SKM-1 treated with dmso at 0.1 percent for 144 hours (cell line): ENCODE data around the gene MMP14.
A peak's percentile ranks its signal among the peaks of the same experiment; 100 is the strongest.
"Not testable (repeated sequence)": the region's sequence is repeated elsewhere in the genome, so short reads cannot be mapped to it uniquely, and the experiment has no call there.

Experiments
- DNase-seq: peaks from one replicate; lab custom pipeline; 2025; ENCODE audit not compliant: unreplicated experiment; lab: John Stamatoyannopoulos, UW

The MMP14 gene

GRCh38 chr14:22841769-22842168 lies 5.4 kb downstream of the MMP14 start:
- no peak for DNase-seq

DNA sequence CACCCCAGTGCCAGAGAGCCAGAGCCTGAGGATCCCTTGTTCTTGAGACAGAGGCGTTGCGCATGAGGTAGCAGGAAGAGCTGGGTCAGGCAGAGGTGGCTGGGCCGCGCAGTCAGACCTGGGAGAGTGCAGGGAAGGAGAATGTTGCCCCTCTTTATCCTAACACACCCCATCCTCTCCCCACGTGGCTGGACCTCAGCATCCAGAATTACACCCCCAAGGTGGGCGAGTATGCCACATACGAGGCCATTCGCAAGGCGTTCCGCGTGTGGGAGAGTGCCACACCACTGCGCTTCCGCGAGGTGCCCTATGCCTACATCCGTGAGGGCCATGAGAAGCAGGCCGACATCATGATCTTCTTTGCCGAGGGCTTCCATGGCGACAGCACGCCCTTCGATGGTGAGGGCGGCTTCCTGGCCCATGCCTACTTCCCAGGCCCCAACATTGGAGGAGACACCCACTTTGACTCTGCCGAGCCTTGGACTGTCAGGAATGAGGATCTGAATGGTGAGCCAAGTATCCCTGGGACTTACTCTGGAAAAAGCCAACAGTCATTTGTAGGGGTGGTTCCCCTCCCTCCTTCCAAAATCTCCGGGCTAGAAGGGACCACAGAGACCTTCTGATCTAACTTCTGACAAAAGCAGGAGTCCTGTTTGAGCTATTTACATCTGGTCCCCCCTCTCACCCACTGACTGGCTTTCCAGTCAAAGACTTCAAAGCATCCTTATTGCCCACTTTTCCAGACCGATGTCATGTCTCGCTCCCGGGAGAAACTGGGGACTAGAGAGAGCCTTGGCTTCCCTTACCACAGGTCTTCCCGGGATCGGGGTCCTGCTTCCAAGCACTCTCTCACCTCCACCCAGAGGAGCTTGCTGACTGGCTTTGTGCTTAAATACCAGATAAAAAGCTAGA lies 6.1 kb downstream of the MMP14 start:
- DNase-seq, result no peak

DNA sequence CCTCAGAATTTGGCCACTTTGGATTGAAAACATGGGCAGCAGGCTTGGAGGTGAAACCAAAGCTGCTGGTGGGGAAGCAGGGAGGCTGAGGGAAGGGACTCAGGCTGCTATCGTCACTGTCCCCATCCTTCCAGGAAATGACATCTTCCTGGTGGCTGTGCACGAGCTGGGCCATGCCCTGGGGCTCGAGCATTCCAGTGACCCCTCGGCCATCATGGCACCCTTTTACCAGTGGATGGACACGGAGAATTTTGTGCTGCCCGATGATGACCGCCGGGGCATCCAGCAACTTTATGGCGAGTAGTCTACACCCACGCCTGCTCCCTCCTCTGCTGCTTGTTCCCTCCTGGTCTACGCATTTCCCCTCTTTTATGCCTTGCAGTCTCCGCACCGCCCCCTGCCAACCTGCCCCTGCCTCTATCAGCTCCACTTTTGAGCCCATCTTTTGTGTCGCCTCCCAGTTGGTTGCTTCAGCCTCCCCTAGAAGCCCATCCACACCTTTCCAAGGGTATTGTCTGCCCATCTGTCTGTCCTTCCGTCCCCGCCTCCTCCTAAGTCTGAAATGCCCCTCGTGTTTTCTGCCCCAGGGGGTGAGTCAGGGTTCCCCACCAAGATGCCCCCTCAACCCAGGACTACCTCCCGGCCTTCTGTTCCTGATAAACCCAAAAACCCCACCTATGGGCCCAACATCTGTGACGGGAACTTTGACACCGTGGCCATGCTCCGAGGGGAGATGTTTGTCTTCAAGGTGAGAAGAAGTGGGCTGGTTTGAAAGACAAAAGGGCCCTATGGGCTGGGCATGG lies 6.9 kb downstream of the MMP14 start:
- DNase-seq, result no peak

- no peak for DNase-seq
Observed at GRCh38 chr14:22844221-22845102, 8.1 kb downstream of the MMP14 start.

DNA sequence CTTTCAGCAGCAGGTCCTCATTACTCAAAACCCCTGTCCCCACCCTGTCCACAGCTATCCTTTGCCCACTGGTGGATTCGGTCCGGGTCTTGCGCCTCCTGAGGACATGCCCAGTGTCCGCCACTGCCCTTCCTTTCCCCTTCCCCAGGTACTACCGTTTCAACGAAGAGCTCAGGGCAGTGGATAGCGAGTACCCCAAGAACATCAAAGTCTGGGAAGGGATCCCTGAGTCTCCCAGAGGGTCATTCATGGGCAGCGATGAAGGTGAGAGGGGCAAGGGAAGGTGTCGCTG lies 8.7 kb downstream of the MMP14 start:
- DNase-seq, result no peak

DNA sequence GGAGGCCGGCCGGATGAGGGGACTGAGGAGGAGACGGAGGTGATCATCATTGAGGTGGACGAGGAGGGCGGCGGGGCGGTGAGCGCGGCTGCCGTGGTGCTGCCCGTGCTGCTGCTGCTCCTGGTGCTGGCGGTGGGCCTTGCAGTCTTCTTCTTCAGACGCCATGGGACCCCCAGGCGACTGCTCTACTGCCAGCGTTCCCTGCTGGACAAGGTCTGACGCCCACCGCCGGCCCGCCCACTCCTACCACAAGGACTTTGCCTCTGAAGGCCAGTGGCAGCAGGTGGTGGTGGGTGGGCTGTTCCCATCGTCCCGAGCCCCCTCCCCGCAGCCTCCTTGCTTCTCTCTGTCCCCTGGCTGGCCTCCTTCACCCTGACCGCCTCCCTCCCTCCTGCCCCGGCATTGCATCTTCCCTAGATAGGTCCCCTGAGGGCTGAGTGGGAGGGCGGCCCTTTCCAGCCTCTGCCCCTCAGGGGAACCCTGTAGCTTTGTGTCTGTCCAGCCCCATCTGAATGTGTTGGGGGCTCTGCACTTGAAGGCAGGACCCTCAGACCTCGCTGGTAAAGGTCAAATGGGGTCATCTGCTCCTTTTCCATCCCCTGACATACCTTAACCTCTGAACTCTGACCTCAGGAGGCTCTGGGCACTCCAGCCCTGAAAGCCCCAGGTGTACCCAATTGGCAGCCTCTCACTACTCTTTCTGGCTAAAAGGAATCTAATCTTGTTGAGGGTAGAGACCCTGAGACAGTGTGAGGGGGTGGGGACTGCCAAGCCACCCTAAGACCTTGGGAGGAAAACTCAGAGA lies 9.6 kb downstream of the MMP14 start:
- no peak for DNase-seq

DNA sequence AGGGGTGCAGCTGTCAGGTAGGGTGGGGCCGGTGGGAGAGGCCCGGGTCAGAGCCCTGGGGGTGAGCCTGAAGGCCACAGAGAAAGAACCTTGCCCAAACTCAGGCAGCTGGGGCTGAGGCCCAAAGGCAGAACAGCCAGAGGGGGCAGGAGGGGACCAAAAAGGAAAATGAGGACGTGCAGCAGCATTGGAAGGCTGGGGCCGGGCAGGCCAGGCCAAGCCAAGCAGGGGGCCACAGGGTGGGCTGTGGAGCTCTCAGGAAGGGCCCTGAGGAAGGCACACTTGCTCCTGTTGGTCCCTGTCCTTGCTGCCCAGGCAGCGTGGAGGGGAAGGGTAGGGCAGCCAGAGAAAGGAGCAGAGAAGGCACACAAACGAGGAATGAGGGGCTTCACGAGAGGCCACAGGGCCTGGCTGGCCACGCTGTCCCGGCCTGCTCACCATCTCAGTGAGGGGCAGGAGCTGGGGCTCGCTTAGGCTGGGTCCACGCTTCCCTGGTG lies 10.5 kb downstream of the MMP14 start:
- no peak for DNase-seq

- DNase-seq, result no peak
Observed at GRCh38 chr14:22847661-22848341, 11.4 kb downstream of the MMP14 start.

GRCh38 chr14:22848351-22849164 lies 12.2 kb downstream of the MMP14 start:
- no peak for DNase-seq

GRCh38 chr14:22849212-22849819 lies 12.9 kb downstream of the MMP14 start:
- DNase-seq, result no peak

- DNase-seq, result peak; percentile 68
Observed at GRCh38 chr14:22850944-22851764, 14.8 kb downstream of the MMP14 start.

- DNase-seq, result not testable (repeated sequence)
Observed at GRCh38 chr14:22852178-22852577, 15.8 kb downstream of the MMP14 start.

DNA sequence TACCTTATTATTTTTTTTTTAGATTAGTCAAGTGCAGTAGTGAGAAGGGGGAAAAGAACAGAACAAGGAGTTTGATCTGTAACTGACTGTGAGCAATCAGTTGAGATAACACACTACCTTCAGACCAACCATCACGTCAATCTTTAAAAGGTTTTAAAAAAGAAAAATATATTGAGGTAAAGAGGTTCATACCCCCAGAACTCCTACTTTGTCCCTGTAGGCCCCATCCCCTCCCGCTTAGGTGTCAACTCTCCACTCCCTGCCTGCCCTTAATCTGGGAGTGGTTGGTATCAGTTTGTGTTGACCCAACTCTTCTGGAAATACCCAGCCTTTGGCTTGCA lies 16.2 kb downstream of the MMP14 start:
- no peak for DNase-seq

DNA sequence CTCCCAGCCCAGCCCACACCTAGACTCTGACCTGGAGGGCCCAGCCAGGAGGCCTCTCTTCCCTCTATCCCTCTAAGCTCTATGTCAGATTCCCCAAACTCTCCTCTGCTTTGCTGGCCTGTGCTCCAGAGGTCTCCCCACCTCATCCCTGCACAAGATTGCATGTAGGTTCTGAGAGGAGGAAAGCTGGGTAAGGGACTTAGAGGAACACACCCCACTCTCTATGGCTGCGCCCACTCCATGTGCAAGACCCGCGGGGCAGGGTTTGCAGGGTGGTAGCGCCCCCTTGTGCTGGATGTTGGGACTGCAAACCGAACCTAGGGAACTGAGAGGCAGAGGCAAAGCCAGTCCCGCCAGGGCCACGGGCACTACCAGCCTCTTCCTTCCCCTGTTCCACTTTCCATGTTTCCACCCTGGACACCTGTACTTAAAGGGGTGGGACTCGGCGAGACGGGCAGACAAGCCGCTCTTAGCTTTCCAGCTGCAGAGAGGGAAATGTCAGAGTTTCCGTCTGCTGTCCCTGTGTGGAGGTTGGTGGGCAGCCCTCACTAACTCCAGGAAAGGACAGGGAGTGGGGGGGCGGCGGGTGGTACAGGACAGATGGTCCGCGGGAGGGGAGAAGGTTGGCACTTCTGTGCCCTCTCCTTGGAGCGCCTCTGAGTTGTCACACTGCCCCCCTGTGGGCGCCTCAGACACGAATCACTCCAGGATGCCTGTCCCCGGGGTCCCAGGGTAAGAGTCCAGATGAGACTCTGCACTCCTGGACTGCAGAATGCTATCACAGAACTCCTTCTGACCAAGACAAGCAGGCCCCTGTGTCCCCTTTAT lies 16.8 kb downstream of the MMP14 start:
- no peak for DNase-seq

DNA sequence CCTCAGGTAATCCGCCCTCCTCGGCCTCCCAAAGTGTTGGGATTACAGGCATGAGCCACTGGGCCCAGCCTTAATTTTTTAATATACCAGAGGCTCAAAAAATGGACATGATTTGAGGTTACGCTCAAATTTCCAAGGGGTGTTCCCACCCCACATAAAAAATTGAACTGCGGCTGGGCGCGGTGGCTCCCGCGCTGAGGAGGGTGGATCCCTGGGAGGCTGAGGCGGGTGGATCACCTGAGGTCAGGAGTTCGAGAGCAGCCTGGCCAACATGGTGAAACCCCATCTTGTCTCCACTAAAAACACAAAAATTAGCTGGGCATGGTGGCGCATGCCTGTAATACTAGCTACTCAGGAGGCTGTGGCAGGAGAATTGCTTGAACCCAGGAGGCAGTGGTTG lies 17.9 kb downstream of the MMP14 start:
- DNase-seq, result not testable (repeated sequence)

DNA sequence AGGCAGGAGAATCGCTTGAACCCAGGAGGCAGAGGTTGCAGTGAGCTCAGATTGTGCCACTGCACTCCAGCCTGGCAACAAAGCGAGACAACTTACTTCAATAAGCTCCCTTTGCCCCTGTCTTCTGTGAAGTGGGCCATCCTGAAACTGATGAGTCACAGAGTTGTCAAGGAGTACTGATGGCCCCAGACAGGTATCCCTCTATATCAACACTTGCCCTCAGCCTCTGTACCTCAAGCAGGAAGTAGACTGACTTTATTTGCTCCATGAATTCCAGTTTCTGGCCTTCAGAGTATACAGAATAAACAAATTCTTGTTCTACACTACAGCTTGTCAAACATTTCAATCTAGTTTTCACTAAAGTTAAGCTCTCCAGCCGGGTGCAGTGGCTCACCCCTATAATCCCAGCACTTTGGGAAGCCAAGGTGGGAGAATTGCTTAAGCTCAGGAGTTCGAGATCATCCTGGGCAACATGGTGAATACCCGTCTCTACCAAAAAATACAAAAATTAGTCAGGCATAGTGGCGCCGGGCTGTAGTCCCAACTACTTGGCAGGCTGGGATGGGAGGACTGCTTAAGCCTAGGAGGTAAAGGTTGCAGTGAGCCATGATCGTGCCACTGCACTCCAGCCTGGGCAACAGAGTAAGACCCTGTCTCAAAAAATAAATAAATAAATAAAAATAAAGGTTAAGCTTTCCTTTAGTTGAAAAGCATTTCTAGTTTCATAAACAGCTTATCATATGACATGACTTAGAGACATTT lies 18.8 kb downstream of the MMP14 start:
- no peak for DNase-seq
